HepG2 (cell line): ENCODE data around the gene TSPAN15.

Source experiments
- SIN3A ChIP-seq: IDR thresholded peaks from 2 replicates; pipeline ENCODE4 v1.6.1; 2011; ENCODE audit warnings: low read depth, mild to moderate bottlenecking, control low read depth, low read length, borderline replicate concordance
- SP1 ChIP-seq, 2 experiments: fragments of 450-650 bp in 1 of 2; sonication (generic) in 1 of 2; formaldehyde crosslinking in 1 of 2; IDR thresholded peaks; 2 replicates each; pipeline versions ENCODE4 v1.4.0 to v1.6.1; 2016 to 2020; ENCODE audit warnings: missing genetic modification reagents in 1 of 2
- TF ChIP-seq, protein P1 (sequence below): sonication (generic); formaldehyde crosslinking; IDR thresholded peaks from 2 replicates; pipeline ENCODE4 v1.4.0; 2020; ENCODE audit warnings: missing genetic modification reagents, mild to moderate bottlenecking, borderline replicate concordance

DNA sequence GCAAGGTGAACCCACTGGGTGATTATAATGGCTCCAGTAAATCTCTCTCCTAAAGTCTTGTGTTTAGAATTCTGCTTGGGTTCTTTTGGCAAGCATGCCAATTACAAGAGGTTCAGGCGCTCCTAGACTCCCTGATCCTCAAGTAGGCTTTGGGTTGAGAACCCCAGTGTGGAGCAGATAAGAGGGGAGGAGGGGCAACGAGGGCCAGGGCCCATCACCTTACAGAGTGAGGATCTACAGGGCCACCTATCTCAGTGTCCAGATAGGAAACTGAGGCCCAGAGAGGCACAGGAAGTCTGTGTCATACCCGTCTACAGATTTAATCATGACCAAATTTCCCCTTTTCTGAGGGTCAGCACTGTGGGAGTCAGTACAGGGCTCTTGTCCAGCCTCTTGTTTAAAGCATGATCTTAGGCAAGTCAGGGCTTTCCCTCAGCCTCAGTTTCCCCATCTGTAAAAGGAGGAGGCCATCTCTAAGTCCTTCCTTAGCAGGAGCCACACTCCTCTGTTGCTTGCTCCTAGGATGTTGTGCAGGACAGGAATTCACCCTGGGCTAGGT is 39.0 kb upstream of the TSPAN15 start:
- TF ChIP-seq, protein P1, sequence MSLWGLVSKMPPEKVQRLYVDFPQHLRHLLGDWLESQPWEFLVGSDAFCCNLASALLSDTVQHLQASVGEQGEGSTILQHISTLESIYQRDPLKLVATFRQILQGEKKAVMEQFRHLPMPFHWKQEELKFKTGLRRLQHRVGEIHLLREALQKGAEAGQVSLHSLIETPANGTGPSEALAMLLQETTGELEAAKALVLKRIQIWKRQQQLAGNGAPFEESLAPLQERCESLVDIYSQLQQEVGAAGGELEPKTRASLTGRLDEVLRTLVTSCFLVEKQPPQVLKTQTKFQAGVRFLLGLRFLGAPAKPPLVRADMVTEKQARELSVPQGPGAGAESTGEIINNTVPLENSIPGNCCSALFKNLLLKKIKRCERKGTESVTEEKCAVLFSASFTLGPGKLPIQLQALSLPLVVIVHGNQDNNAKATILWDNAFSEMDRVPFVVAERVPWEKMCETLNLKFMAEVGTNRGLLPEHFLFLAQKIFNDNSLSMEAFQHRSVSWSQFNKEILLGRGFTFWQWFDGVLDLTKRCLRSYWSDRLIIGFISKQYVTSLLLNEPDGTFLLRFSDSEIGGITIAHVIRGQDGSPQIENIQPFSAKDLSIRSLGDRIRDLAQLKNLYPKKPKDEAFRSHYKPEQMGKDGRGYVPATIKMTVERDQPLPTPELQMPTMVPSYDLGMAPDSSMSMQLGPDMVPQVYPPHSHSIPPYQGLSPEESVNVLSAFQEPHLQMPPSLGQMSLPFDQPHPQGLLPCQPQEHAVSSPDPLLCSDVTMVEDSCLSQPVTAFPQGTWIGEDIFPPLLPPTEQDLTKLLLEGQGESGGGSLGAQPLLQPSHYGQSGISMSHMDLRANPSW (CRISPR knock-in tag) = no peak
- TF ChIP-seq SIN3A (no peak), SP1 (IDR thresholded peaks at IDR 0.05) (no peak), SP1 (CRISPR knock-in tag; IDR thresholded peaks at IDR 0.05) (no peak)
